GM12878 (cell line): ENCODE results near the gene DDX10. TPM values are rescaled to one million over a fixed set of nuclear protein-coding genes. Genes with fewer than 3 reads are reported as not detected.

Experiments
- ATAC-seq: fragments of 200-7000 bp; cut with Tn5 transposase; 3 replicates; pipeline ENCODE4 v1.9.1; 2020; ENCODE audit warnings: mild to moderate bottlenecking, moderate library complexity
- BruUV-seq: library from RNA; stranded (reverse); fragments of 400-500 nt; replicated peaks from 2 replicates; lab custom pipeline; 2021; lab: Mats Ljungman, UMichigan
- CTCF ChIA-PET: fragments of 300-600 bp; sonication (Branson Sonifier 250); formaldehyde crosslinking; extraction: SDS; loops from one replicate; lab custom pipeline; 2021; ENCODE audit warnings: inconsistent platforms; lab: Yijun Ruan, JAX
- POLR2A ChIA-PET: fragments of 350-600 bp; formaldehyde crosslinking; extraction: SDS; loops from one replicate; lab custom pipeline; 2021; ENCODE audit warnings: inconsistent platforms; lab: Charles Lee
- RAD21 ChIA-PET: fragments of 300-600 bp; sonication (Branson Sonifier 250); formaldehyde crosslinking; loops from one replicate; lab custom pipeline; 2023; ENCODE audit warnings: antibody characterized with exemption; ENCODE audit not compliant: unreplicated experiment; lab: Charles Lee
- SMC1A ChIA-PET: fragments of 300-600 bp; sonication (Branson Sonifier 250); formaldehyde crosslinking; loops from one replicate; lab custom pipeline; 2023; ENCODE audit not compliant: unreplicated experiment, uncharacterized antibody; lab: Charles Lee
- DNase-seq: peaks from one replicate; pipeline ENCODE4 v3.0.0-alpha.2; 2011; ENCODE audit warnings: low read depth, low spot score
- FAIRE-seq: peaks from 3 replicates; lab custom pipeline; 2011; peaks lifted over from hg19 to GRCh38; lab: Jason Lieb, UNC
- H2AFZ ChIP-seq: 2 replicates; pipeline ENCODE4 v1.6.0; 2011; ENCODE audit warnings: low read depth, low read length, control low read depth; ENCODE audit not compliant: control insufficient read depth
- H3K27ac ChIP-seq: 2 replicates; pipeline ENCODE4 v1.5.1; 2011; ENCODE audit warnings: control low read depth; ENCODE audit not compliant: control insufficient read depth, insufficient read depth
- H3K27me3 ChIP-seq, 2 experiments: replicated peaks in 1 of 2; 2 replicates each; pipeline versions ENCODE4 v1.6.0 to v1.6.1; 2011; ENCODE audit warnings: low read length in 1 of 2; ENCODE audit not compliant: control insufficient read depth in 2 of 2, insufficient read depth in 2 of 2
- H3K36me3 ChIP-seq, 2 experiments: 2 replicates each; pipeline ENCODE4 v1.5.1; 2011; ENCODE audit warnings: low read length in 1 of 2; ENCODE audit not compliant: control insufficient read depth in 2 of 2, insufficient read depth in 2 of 2
- H3K4me1 ChIP-seq: 2 replicates; pipeline ENCODE4 v1.6.1; 2011; ENCODE audit warnings: mild to moderate bottlenecking, low read length, moderate library complexity, mixed read lengths; ENCODE audit not compliant: control insufficient read depth, insufficient read depth
- H3K4me2 ChIP-seq: 2 replicates; pipeline ENCODE4 v1.6.0; 2011; ENCODE audit warnings: control low read depth; ENCODE audit not compliant: control insufficient read depth, insufficient read depth
- H3K4me3 ChIP-seq: fragments of 200-600 bp; sonication (generic); 2 replicates; pipeline ENCODE4 v1.5.1; 2016
- H3K79me2 ChIP-seq: 2 replicates; pipeline ENCODE4 v1.6.0; 2011; ENCODE audit warnings: low read length; ENCODE audit not compliant: control insufficient read depth, insufficient read depth
- H3K9ac ChIP-seq: 2 replicates; pipeline ENCODE4 v1.8.0; 2011; ENCODE audit warnings: low read length, control low read depth, mixed read lengths; ENCODE audit not compliant: control insufficient read depth, insufficient read depth
- H3K9me3 ChIP-seq: replicated peaks from 3 replicates; pipeline ENCODE4 v1.5.1; 2011; ENCODE audit warnings: mild to moderate bottlenecking, low read length; ENCODE audit not compliant: control insufficient read depth, insufficient read depth
- H4K20me1 ChIP-seq: 2 replicates; pipeline ENCODE4 v1.6.0; 2011; ENCODE audit not compliant: control insufficient read depth, insufficient read depth
- BRCA1 ChIP-seq: IDR thresholded peaks from 2 replicates; pipeline ENCODE4 v1.6.1; 2011; ENCODE audit warnings: low read depth, low read length, improper control_type of control experiment
- ESRRA ChIP-seq: IDR thresholded peaks from 2 replicates; pipeline ENCODE4 v1.6.1; 2012; ENCODE audit warnings: mild to moderate bottlenecking, low read length, improper control_type of control experiment
- FOXK2 ChIP-seq: fragments of 450-650 bp; IDR thresholded peaks from 2 replicates; pipeline ENCODE4 v1.6.1; 2017; ENCODE audit warnings: mild to moderate bottlenecking, moderate library complexity
- FOXM1 ChIP-seq: IDR thresholded peaks from 2 replicates; pipeline ENCODE4 v1.6.1; 2012; ENCODE audit warnings: low read depth, mild to moderate bottlenecking, inconsistent platforms, low read length, moderate library complexity
- IKZF1 ChIP-seq: fragments of 450-650 bp; conservative IDR thresholded peaks from 2 replicates; pipeline ENCODE4 v1.6.1; 2017; ENCODE audit warnings: antibody characterized with exemption, mild to moderate bottlenecking
- LARP7 ChIP-seq: fragments of 450-650 bp; IDR thresholded peaks from 2 replicates; pipeline ENCODE4 v1.6.1; 2017; ENCODE audit warnings: mild to moderate bottlenecking
- MTA3 ChIP-seq: IDR thresholded peaks from 2 replicates; pipeline ENCODE4 v1.6.1; 2012; ENCODE audit warnings: low read length, inconsistent platforms, borderline replicate concordance
- NR2F1 ChIP-seq: fragments of 450-650 bp; conservative IDR thresholded peaks from 2 replicates; pipeline ENCODE4 v1.6.1; 2017; ENCODE audit warnings: mild to moderate bottlenecking
- POU2F2 ChIP-seq: IDR thresholded peaks from 3 replicates; pipeline ENCODE4 v1.6.1; 2011; ENCODE audit warnings: low read depth, mild to moderate bottlenecking, low read length, borderline replicate concordance
- SIX5 ChIP-seq: IDR thresholded peaks from 2 replicates; pipeline ENCODE4 v1.6.1; 2011; ENCODE audit warnings: mild to moderate bottlenecking, low read depth, low read length, moderate library complexity; ENCODE audit not compliant: severe bottlenecking
- SUPT20H ChIP-seq: IDR thresholded peaks from 2 replicates; pipeline ENCODE4 v1.6.1; 2011; ENCODE audit warnings: low read depth, mild to moderate bottlenecking, low read length, moderate library complexity, borderline replicate concordance; ENCODE audit not compliant: control insufficient read depth
- WGBS: methylation state at CpG from one replicate; pipeline ENCODE4 v1.1.6; 2016; ENCODE audit warnings: low lambda C conversion rate; ENCODE audit not compliant: insufficient replicate concordance, insufficient coverage; ENCODE audit errors: missing lambda C conversion rate; 5-methylcytosine and 5-hydroxymethylcytosine counted together
- in situ Hi-C: fragments of 300-500 bp; cut with MboI; formaldehyde crosslinking; loops from 9 replicates; pipeline ENCODE4 v1.14.3; 2018; ENCODE audit warnings: mixed read lengths
- intact Hi-C: fragments of 100-400 bp; cut with micrococcal nuclease; formaldehyde crosslinking; loops from one replicate; pipeline ENCODE4 v1.14.2; 2022; ENCODE audit not compliant: unreplicated experiment
- polyA plus RNA-seq, 11 experiments: library from polyadenylated mRNA; depleted of rRNA in 4 of 11; unstranded in 6 of 11; stranded (reverse) in 5 of 11; fragments of >200 nt; fragmentation: Nextera tagmentation in 4 of 11; fragmentation: Illumina TruSeq in 1 of 11; extraction: Ambion mirVana in 4 of 11; extraction: Trizol in 1 of 11; gene quantifications; 1 replicate in 1 of 11; 2 replicates in 10 of 11; pipeline versions ENCODE4 v1.2.1 to v1.2.3, GENCODE V29; 2011 to 2016; ENCODE audit warnings: inconsistent platforms in 2 of 11, missing spikeins in 2 of 11, low read depth in 1 of 11
- total RNA-seq, 4 experiments: library from RNA; depleted of rRNA in 3 of 4; stranded (reverse); fragments of >200 nt in 3 of 4; fragmentation: Illumina TruSeq in 1 of 4; extraction: Trizol in 1 of 4; gene quantifications; 2 replicates each; pipeline versions ENCODE4 v1.2.1 to v1.2.3, GENCODE V29; 2013 to 2021
- TF ChIP-seq, protein P1 (sequence below): IDR thresholded peaks from 2 replicates; pipeline ENCODE4 v1.6.1; 2012; ENCODE audit warnings: low read depth, low read length, improper control_type of control experiment
- TF ChIP-seq, protein P2 (sequence below): fragments of 450-650 bp; IDR thresholded peaks from 2 replicates; pipeline ENCODE4 v1.6.1; 2017; ENCODE audit warnings: mild to moderate bottlenecking, low read depth, inconsistent platforms; ENCODE audit not compliant: poor library complexity, severe bottlenecking
- TF ChIP-seq, protein P3 (sequence below): IDR thresholded peaks from 2 replicates; pipeline ENCODE4 v1.6.1; 2012; ENCODE audit warnings: mild to moderate bottlenecking, low read depth, low read length
- TF ChIP-seq, protein P4 (sequence below): fragments of 450-650 bp; IDR thresholded peaks from 2 replicates; pipeline ENCODE4 v1.6.1; 2017; ENCODE audit warnings: low read depth, mild to moderate bottlenecking, moderate library complexity

DDX10 gene
- total and polyA plus RNA-seq, 10 of the 15 experiments (the other 5 are each of a cell fraction or from before 2014, with no cell fraction given), result 20.9 to 51.5 (median 31.9) TPM

DNA sequence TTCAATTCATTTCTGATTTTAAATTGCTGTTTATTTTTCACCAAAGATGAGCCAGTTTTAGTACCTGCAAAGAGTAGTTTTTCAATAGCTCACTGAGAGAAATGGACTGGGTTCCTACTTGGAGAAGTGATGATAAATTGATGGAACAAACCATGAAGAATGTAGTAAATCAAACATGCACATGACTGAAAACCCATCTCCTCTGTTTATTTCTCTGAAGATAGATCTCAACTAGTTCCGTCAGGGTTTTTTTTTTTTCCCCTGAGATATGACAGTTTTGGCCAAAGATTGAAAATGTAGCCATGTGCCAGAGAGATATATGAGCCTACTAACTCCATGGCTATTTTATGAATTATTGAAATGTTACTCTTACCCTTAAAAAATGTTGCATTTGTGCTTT, 239.6 kb downstream of the DDX10 start:
- ChIA-PET CTCF (no interaction called here), RAD21 (interaction anchor here (0.7 kb wide), 1 partner anchor 17 kb away, joined by 3 read pairs; no protein-coding TSS in a partner anchor), POLR2A (interaction anchor here (0.6 kb wide), 2 partner anchors 50 to 238 kb away, joined by 3 to 6 read pairs; no protein-coding TSS in a partner anchor), SMC1A (interaction anchor here (1.2 kb wide), 1 partner anchor 12 kb away, joined by 4 read pairs; no protein-coding TSS in a partner anchor)
- no peak for ATAC-seq
- 91% methylated on average over 1 of the region's 1 CpG for WGBS
- no peaks in the 10 kb centered on the region for H3K27me3 ChIP-seq
- H3K9me3 ChIP-seq, result no peaks in the 10 kb centered on the region
- BruUV-seq, result TSS peak; percentile 39
- no peaks in the 10 kb centered on the region for H3K79me2 ChIP-seq
- no peak overlapping the region for H3K4me2 ChIP-seq
- no peaks in the 10 kb centered on the region for H3K36me3 ChIP-seq
- intact Hi-C loops (no loop called here), in situ Hi-C loops (no loop called here)
- no peaks in the 10 kb centered on the region for H4K20me1 ChIP-seq
- H3K9ac ChIP-seq, result no peak overlapping the region
- no peak for TF ChIP-seq ESRRA
- TF ChIP-seq, protein P1, sequence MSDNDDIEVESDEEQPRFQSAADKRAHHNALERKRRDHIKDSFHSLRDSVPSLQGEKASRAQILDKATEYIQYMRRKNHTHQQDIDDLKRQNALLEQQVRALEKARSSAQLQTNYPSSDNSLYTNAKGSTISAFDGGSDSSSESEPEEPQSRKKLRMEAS, result no peak
- no peak for TF ChIP-seq MTA3
- TF ChIP-seq POU2F2, result no peak
- TF ChIP-seq SUPT20H, result no peak
- no peak for TF ChIP-seq FOXK2
- TF ChIP-seq NR2F1, result no peak
- TF ChIP-seq, protein P2, sequence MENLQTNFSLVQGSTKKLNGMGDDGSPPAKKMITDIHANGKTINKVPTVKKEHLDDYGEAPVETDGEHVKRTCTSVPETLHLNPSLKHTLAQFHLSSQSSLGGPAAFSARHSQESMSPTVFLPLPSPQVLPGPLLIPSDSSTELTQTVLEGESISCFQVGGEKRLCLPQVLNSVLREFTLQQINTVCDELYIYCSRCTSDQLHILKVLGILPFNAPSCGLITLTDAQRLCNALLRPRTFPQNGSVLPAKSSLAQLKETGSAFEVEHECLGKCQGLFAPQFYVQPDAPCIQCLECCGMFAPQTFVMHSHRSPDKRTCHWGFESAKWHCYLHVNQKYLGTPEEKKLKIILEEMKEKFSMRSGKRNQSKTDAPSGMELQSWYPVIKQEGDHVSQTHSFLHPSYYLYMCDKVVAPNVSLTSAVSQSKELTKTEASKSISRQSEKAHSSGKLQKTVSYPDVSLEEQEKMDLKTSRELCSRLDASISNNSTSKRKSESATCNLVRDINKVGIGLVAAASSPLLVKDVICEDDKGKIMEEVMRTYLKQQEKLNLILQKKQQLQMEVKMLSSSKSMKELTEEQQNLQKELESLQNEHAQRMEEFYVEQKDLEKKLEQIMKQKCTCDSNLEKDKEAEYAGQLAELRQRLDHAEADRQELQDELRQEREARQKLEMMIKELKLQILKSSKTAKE, result no peak
- TF ChIP-seq LARP7, result no peak
- TF ChIP-seq FOXM1, result no peak
- TF ChIP-seq, protein P3, sequence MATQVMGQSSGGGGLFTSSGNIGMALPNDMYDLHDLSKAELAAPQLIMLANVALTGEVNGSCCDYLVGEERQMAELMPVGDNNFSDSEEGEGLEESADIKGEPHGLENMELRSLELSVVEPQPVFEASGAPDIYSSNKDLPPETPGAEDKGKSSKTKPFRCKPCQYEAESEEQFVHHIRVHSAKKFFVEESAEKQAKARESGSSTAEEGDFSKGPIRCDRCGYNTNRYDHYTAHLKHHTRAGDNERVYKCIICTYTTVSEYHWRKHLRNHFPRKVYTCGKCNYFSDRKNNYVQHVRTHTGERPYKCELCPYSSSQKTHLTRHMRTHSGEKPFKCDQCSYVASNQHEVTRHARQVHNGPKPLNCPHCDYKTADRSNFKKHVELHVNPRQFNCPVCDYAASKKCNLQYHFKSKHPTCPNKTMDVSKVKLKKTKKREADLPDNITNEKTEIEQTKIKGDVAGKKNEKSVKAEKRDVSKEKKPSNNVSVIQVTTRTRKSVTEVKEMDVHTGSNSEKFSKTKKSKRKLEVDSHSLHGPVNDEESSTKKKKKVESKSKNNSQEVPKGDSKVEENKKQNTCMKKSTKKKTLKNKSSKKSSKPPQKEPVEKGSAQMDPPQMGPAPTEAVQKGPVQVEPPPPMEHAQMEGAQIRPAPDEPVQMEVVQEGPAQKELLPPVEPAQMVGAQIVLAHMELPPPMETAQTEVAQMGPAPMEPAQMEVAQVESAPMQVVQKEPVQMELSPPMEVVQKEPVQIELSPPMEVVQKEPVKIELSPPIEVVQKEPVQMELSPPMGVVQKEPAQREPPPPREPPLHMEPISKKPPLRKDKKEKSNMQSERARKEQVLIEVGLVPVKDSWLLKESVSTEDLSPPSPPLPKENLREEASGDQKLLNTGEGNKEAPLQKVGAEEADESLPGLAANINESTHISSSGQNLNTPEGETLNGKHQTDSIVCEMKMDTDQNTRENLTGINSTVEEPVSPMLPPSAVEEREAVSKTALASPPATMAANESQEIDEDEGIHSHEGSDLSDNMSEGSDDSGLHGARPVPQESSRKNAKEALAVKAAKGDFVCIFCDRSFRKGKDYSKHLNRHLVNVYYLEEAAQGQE, result no peak
- no peak for TF ChIP-seq BRCA1
- TF ChIP-seq, protein P4, sequence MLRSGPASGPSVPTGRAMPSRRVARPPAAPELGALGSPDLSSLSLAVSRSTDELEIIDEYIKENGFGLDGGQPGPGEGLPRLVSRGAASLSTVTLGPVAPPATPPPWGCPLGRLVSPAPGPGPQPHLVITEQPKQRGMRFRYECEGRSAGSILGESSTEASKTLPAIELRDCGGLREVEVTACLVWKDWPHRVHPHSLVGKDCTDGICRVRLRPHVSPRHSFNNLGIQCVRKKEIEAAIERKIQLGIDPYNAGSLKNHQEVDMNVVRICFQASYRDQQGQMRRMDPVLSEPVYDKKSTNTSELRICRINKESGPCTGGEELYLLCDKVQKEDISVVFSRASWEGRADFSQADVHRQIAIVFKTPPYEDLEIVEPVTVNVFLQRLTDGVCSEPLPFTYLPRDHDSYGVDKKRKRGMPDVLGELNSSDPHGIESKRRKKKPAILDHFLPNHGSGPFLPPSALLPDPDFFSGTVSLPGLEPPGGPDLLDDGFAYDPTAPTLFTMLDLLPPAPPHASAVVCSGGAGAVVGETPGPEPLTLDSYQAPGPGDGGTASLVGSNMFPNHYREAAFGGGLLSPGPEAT, result no peak
- no peak for TF ChIP-seq IKZF1
- TF ChIP-seq SIX5, result no peak
- H3K4me1 ChIP-seq, result no peaks in the 10 kb centered on the region
- DNase-seq, result no peak
- H3K4me3 ChIP-seq, result no peak overlapping the region
- H2AFZ ChIP-seq, result no peak overlapping the region
- no peak for FAIRE-seq
- H3K27ac ChIP-seq, result no peak overlapping the region
